NCI-H460 (cell line): Measurements from ENCODE around the gene SCGB1A1. TPM values are rescaled to one million over a fixed set of nuclear protein-coding genes. Genes with fewer than 3 reads are reported as not detected.

Source experiments
- DNase-seq: peaks from one replicate; pipeline ENCODE4 v3.0.0-alpha.2; 2016; ENCODE audit warnings: low read depth; ENCODE audit errors: extremely low read depth
- total RNA-seq: library from RNA; depleted of rRNA; stranded (reverse); fragments of >200 nt; shearing (Covaris generic); gene quantifications from 2 replicates; pipeline ENCODE4 v1.2.3, GENCODE V29; 2014; rRNA removed

The SCGB1A1 gene
- total RNA-seq, 1 experiment from 2014 or later: not detected

- no peak for DNase-seq
Measured at GRCh38 chr11:62472063-62472884, 53.4 kb downstream of the SCGB1A1 start.

Other genes starting within 250 kb of the SCGB1A1 start
- not detected in 2 replicates for gene SCGB1D1, start 228.8 kb upstream of the SCGB1A1 start, total RNA-seq
- gene SCGB2A1, start 210.4 kb upstream of the SCGB1A1 start, total RNA-seq: not detected in 2 replicates
- not detected in 2 replicates for gene SCGB1D2, start 176.8 kb upstream of the SCGB1A1 start, total RNA-seq
- not detected in 2 replicates for gene SCGB2A2, start 148.9 kb upstream of the SCGB1A1 start, total RNA-seq
- not detected in 2 replicates for gene SCGB1D4, start 120.0 kb upstream of the SCGB1A1 start, total RNA-seq
- gene ASRGL1, start 81.6 kb upstream of the SCGB1A1 start, total RNA-seq: 2.9 and 3.4 TPM in 2 replicates
- 80.2 and 86.0 TPM in 2 replicates for gene AHNAK, start 127.8 kb downstream of the SCGB1A1 start, total RNA-seq
- gene EEF1G, start 154.9 kb downstream of the SCGB1A1 start, total RNA-seq: 2,030 and 2,160 TPM in 2 replicates
- gene TUT1, start 172.5 kb downstream of the SCGB1A1 start, total RNA-seq: 6.3 and 6.4 TPM in 2 replicates
- 67.7 and 79.0 TPM in 2 replicates for gene MTA2, start 182.8 kb downstream of the SCGB1A1 start, total RNA-seq
- 14.6 and 18.4 TPM in 2 replicates for gene EML3, start 193.7 kb downstream of the SCGB1A1 start, total RNA-seq
- gene ROM1, start 194.2 kb downstream of the SCGB1A1 start, total RNA-seq: 1.2 and 3.0 TPM in 2 replicates
- 22.6 TPM in 2 replicates for gene B3GAT3, start 203.0 kb downstream of the SCGB1A1 start, total RNA-seq
- gene GANAB, start 227.6 kb downstream of the SCGB1A1 start, total RNA-seq: 172 and 229 TPM in 2 replicates
- 11.1 and 11.4 TPM in 2 replicates for gene INTS5, start 234.3 kb downstream of the SCGB1A1 start, total RNA-seq
- gene C11orf98, start 246.2 kb downstream of the SCGB1A1 start, total RNA-seq: 61.6 and 69.1 TPM in 2 replicates
- 8.8 and 11.5 TPM in 2 replicates for gene CSKMT, start 246.3 kb downstream of the SCGB1A1 start, total RNA-seq